Suppressor macrophage treated with lipopolysaccharide for 1 hour (primary cell): Measurements from ENCODE around the gene PCDH9.
A peak's percentile ranks its signal among the peaks of the same experiment; 100 is the strongest.
"Not testable (repeated sequence)": the region's sequence is repeated elsewhere in the genome, so short reads cannot be mapped to it uniquely, and the experiment has no call there.

ENCODE experiments used
- DNase-seq, 3 donors: peaks; one replicate each; pipeline ENCODE4 v3.0.0-alpha.2; 2020 to 2022

PCDH9 gene

DNA sequence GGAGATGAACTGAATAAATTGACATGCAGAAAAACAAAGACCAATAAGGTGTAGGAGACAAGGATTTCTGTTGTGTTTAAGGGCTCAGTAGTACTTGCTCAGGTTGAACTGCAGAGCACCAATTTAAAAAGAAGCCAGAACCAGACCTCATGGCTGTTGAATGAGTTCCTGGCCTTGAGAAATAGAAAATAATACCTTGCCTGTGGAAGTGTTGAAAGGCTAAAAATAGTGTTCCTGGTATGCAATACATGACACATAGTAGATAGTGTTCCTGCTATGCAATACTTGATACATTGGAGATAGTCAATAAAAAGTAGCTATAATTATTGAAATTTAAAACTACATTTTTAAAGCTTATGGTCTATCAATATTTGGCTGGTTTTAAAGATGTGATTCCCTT is 595.8 kb downstream of the PCDH9 start:
- no peak for DNase-seq

DNA sequence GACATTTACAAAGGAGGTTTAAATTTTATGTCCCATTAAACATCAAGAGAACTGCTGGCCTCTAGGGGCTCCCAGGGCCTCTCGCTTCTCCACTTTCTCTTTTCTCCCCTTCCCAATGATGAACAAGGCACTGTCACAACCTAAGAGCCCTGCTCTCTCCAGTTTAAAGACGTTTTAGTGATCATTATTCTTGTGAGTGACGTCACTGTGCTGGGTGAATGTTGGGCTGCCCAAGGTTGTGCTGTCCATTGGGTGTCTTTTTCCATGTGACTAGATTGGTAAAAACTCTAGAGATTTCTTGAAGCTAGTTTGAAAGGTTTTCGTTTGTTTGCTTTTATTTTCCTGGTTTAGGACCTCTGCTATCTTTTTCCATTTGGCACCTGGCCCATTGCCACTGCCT is 602.6 kb downstream of the PCDH9 start:
- no peak for DNase-seq

DNA sequence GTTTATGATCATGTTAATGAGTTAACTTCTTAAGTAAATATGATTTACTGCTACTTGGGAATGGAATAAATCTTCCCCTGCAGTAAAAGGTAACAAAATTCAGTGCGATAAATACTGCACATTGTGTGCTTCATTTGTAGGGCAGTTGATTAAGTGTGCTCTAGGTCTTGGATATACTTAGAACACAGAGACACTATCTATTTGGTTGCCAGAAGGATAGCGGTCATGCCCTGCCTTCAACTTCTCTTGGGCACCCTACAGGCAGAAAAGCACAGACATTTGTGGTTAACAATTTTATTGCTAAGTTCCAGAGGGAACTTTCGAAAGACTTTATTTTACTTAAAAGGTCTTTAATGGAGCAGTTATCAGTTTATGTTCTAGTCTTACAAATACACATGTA is 605.8 kb downstream of the PCDH9 start:
- no peak for DNase-seq

DNA sequence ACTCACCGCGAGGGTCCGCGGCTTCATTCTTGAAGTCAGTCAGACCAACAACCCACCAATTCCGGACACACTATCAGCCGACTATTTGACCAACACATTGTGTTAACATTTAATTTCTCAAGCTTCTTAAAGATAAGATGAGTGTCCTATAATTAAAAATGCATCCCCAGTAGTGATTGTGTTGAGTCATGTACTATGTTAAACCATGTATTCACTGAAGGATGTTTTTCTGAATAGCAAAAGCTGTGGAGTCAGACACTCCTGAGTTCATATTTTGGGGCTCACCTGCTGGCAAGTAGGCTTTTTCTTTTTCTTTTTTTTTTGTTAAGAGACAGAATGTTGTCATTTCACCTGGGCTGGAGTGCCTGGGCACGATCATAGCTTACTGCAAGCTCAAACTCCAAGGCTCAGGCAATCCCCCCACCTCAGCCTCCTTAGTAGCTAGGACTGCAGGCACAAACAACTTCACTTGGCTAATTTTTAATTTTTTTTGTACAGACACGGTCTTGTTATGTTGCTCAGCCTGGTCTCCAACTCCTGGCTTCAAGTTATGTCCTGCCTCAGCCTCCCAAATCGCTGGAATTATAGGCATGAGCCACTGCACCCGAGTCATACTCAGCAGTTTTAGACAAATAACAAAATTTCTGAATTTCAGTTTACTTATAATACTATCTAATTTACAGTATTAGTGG is 606.9 kb downstream of the PCDH9 start:
- no peak for DNase-seq

DNA sequence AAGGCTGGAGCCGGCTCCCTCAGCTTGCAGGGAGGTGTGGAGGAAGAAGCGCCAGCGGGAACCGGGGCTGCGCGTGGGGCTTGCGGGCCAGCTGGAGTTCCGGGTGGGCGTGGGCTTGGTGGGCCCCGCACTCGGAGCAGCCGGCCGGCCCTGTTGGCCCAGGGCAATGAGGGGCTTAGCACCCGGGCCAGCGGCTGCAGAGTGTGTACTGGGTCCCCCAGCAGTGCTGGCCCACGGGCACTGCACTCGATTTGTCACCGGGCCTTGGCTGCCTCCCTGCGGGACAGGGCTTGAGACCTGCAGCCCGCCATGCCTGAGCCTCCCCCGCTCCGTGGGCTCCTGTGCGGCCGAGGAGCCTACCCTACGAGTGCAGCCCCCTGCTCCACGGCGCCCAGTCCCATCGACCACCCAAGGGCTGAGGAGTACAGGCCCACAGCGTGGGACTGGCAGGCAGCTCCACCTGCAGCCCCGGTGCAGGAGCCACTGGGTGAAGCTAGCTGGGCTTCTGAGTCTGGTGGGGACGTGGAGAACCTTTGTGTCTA is 608.2 kb downstream of the PCDH9 start:
- not testable (repeated sequence) for DNase-seq

DNA sequence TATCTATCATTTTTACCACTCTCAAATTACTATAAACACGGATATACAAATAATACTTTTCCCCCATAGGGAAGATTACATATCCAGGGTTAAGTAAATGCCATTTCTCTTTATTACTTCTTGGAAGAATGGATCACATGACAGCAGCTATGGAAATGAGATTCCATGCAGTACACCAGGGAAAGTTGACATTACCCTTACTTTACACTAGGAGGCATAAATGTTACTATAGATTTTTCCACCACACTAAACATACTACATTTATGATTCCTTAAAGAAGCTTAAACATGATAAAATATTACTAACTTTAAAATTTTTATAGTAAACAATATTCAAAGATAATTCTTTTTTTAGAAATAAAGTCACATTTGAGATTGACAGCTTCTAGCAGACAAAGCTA is 611.4 kb downstream of the PCDH9 start:
- peak in 2 of 3 donors; percentile 7 for DNase-seq

DNA sequence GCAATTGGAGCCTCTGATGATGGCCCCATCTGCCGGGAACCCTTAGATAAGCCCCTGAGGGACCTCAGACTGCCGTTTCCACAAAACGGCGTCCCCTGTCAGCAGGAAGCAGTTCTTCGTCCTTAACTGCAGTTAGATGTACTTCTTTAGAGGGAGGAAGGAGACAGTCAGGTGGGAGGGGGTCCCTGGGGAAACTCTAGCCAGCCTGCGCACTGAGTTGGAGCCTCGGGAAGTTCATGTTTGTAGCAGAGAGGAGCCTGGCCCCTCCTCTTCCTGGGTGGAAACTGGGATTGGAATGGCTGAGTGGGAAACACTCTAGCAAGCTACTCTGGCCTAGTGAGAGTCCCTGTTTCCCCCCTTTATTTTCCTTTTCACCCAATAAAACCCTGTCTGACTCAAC is 612.4 kb downstream of the PCDH9 start:
- no peak for DNase-seq

DNA sequence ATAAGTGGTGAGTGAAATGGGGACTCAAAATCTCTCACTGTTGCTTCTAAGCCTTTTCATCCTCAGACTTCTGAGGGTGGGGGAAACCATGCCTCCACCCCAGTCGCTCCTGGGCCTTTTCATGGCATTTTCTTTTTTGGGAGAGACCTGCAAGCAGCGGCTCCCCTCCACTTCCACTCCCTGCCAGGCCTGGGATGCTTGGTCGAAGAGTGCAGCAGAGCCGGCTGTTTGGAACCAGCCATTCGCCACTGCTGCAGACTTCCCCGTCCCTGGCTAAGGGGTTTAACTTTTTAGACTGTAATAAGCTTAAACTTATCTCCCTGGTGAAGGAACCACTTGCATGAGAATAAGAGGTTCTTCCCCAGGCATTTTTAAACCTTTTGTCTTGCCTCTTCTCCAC is 617.2 kb downstream of the PCDH9 start:
- no peak for DNase-seq

DNA sequence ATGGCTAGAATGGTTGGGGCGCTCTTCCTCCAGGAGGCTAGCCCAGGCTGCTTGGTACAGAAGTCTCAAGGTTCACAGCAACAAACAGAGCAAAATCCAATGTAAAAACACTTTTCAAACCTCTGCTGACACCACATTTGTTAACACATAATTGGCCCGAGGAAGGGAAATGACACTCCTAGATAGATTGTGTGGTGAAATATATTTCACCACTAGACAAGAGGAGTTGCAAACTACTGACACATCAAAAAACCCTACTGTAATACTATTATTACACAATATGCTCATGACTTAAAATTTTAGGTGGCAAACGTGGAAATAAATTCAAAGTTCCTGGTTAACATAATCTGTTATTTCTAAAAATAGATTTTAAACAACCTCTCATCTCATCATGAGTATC is 643.6 kb downstream of the PCDH9 start:
- DNase-seq, result peak; percentile 21 to 65 (median 52)

DNA sequence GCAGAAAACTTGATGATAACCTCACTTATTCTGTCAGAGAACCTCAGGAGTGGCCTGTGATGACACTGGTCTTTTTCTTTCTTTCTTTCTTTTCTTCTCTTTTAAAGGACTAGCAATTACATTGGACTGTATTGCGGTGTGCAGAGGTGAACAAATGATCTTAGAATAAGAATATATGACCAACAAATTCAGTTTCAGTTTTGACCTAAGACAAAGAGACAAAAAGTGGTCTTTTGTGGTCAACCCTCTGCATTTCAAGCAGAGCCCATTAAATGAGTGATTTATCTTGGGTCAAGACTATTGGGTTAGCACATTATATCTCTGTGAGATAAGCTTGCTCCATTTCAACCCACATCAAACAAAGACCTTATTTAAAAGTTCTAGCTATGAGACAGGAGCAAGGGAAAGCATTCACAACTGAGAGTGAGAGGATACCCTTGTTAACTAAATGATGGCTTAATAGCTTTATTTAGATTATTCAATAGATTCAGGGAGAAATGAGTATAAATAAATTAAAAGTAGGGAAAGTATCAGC is 644.4 kb downstream of the PCDH9 start:
- DNase-seq, result no peak

DNA sequence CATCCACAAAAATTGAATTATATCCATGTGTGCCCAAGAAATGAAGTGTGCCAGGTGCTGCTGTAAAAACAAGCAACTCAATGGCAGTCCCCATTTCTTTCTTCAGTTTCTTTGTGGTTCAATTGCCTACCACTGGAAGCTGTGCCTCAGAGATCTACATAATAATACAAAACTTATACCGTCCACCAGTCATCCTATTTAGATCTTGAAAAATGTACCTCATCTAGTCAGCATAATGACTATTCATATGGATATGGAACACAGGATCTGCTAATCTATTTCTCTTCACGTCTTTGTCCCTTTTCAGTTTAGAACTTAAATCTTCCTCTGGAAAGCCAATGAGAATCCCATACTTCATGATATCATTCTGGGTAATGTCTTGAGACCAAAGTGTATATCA is 648.5 kb downstream of the PCDH9 start:
- DNase-seq, result no peak

DNA sequence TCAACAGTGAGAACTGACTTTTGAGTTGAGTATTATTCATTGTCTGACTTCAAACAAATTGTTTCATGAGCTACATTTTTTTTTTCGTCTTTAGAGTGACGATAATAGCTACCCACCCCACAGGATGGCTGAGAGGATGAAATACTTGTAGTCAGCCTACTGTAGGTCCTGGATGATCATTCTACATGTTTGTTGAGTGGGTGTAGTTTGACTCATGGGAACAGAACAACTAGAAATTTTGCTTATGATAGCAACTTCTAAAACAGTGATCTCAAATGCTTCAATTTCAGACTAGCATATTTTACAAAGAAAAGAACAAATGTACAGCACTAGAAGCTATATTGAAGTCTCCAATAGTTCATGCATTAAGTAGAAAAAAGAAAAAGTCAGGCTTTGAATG is 651.8 kb downstream of the PCDH9 start:
- DNase-seq, result peak in 2 of 3 donors; percentile 17 to 20

DNA sequence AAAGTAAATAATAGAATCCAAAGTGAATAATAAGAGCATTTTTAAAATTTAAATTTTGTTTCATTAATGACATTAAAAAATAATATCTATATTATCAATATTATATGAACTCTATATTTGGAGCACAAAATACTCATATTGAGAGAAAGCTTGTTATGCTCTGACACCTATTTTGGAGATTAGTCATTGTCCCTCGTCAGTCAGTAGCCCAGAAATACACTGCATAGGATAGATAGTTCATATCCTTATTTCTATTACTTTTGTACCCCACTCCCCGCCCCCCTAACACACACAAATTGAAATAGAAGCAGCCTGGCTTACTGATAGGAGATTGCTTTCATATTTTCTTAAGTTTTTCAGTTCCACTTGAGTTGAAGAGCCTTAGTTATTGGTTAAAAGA is 652.8 kb downstream of the PCDH9 start:
- no peak for DNase-seq

DNA sequence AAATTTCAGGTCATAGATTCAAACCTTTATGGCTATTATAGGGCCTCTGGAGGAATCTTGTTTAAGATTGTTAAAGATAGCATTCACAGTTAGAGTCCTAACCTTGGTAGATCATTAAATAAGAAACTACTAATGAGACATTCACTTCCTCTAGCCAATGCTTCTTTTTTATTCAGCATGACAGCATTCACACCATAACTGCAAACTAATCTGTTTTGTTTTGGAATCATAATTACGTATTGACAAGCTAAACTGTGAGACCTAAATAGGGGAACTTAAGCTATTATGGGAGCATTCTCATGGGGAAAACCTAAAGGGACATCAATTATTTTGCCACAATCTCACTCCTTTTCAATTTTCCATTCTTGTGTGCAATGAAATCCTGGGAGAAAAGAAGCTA is 653.8 kb downstream of the PCDH9 start:
- DNase-seq, result no peak

DNA sequence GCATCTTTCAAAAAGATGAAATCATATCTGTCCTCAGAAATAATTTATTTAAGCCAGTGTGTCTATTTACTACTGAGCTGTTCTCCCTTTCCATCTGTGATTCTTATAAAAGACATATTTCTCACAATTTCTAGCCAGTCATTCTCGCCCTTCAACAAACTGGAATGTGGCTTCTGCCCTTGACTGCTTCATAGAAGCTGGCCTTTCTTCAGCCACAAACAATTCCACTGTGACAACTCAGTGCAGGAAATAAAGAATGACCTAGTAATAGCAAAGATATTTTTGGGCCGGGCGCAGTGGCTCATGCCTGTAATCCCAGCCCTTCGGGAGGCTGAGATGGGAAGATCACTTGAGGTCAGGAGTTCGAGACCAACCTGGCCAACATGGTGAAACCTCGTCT is 655.5 kb downstream of the PCDH9 start:
- no peak for DNase-seq

DNA sequence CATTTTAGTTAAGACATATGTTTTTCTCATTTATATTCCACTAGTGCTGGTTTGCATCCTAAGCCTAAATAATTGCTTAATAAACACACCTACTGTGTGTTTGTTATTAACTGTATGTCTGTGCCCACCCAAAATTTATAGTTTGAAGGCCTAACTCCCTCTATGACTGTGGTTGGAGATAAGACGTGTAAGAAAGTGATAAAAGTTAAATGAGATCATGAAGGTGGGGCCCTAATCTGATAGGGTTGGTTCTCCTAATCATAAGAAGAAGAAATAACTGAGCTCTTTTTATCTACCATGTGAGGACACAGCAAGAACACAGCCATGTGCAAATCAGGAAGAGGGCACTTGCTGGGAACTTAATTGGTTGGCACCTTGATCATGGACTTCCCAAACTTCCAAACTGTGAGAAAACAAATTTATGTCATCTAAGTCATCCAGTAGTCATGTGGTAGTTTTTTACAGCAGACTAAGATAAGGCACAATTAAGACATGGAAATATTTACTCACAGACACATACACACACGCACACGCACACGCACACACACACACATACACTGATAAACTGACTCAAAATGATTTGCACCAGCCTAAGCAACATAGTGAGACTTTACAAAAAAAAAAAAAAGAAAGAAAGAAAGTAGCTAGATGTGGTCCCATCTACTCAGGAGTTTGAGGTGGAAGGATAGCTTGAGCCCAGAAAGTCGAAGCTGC is 662.1 kb downstream of the PCDH9 start:
- no peak for DNase-seq

DNA sequence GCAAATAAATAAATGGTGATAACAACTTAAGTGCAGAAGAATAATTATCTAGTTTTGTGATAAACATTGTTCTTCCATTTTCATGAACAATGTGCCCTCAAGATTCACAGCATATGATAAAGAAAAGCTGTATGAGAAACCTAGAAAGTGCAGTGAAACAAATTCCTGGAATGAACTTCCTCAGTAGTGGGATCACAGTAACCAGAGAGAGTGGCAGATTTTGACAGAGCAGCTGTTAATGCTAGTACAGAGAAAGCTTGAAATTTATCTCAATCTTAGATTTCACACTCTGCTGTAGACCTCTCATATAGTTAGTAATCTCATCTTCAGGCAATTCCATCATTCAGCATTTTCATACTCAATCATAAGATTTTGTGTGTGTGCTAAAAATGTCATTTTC is 664.9 kb downstream of the PCDH9 start:
- DNase-seq, result no peak

DNA sequence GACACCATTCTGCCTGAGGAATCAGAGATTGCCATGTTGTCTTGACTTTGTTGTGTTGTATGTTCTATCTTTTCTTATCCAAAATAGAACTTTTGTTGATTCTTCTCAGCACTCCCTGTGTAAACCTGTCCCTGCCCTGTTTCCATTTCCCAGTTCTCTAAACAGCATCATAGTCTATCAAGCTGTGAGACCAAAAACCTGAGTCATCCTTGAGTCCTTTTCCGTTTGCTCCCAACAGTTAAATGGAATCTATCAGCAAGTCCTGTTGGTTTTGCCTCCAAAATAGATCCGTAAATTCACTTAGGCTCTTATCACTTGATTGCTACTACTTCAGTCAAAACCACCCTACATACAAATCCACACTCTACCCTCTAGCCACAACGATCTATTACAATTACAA is 667.1 kb downstream of the PCDH9 start:
- no peak for DNase-seq

DNA sequence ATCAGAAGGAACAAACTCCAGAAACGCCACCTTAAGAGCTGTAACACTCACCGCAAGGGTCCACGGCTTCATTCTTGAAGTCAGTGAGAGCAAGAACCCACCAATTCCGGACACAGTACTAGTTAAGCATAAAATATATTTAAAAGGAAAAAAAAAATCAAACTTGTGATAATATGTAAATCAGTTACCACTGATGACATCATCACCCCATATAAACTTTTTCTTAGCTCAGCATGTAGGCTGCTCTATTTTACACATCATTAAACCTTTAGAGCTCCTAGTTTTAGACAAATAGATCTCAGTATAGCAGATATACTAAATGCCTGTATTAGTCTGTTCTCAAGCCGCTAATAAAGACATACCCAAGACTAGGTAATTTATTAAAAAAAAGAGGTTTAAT is 668.1 kb downstream of the PCDH9 start:
- no peak for DNase-seq

DNA sequence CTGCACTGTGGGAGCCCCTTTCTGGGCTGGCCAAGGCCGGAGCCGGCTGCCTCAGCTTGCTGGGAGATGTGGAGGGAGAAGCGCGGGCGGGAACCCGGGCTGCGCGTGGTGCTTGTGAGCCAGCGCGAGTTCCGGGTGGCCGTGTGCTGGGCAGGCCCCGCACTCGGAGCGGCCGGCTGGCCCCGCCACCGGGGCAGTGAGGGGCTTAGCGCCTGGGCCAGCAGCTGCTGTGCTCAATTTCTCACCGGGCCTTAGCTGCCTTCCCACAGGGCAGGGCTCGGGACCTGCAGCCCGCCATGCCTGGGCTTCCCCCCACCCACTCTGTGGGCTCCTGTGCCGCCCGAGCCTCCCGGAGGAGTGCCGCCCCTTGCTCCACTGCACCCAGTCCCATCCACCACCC is 669.1 kb downstream of the PCDH9 start:
- no peak for DNase-seq

DNA sequence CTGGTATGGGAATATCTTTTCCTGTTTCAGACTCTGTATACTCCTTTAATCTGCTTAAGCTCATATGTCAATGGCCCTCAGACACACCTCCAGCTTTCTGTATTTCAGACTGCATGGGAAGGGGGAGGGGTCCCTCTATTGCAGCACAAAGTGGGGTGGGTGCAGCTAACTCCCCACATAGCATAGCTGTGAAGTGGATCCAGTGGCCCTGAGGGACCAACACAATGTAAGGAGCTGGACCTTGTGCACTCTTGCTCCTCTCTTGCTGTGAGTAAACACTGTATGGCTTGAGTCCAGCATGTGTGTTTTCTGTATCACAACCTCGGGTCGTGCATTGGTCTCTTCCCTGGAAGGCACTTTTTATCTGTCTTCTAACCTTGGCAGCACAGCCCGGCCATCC is 669.9 kb downstream of the PCDH9 start:
- DNase-seq, result no peak

DNA sequence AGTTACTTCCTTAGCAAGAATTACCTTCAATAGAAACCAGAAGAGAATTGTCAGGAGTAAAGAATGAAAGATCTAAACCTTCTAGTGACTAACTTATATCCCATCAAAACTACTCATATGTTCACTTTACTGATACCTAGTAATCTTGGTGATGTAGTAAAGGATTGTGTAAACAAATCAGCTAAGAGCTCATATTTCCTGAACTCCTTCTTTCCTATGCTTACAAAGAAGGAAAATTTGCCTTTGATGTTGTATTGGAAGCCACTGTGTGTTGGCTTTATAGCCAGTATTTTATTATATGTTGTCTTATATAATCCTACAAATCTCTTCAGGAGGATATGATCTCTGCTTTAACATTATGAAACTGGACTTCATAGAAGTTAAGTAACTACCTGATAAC is 671.0 kb downstream of the PCDH9 start:
- DNase-seq, result no peak

DNA sequence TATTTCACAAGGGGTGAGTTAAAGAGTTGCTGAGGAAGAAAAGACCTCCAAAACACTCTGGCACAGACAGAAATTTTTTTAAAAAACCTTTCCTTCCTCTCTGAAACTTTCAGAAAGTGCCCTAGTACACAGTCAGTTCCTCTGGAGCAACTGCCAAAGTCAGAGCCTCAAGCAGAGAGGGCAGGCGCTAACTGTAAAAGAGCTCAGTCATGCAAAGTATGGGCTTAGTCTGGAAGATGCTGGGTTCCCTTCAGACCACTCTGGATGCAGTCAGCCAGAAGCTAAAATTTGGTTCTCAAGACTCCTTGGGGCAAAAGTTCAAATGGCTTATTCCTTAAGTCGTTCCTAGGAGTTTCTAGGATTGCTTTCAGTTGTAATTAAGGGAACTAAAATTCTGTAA is 671.6 kb downstream of the PCDH9 start:
- peak in 1 of 3 donors; percentile 23 for DNase-seq

DNA sequence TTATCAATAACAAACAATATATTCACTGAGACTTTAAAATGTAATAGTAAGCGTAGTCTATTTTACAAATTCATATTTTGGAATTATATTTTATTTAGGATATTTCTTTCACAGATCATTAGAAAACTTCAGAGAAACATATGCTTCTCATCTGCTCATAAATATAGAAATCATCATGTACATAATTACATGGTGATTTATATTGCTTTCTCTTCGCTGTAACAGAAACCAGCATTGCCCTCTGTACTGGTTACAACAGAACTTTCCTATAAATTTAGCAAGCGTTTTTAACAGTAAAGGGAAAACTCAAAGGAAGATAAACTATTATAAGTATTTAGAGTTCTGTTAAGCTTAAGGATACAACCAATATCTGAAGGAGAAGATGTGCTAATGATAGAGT is 672.8 kb downstream of the PCDH9 start:
- no peak for DNase-seq
